GM12872 (cell line): ENCODE results near the gene FCHSD2.

ENCODE experiments used
- CTCF ChIP-seq: IDR thresholded peaks from 3 replicates; pipeline ENCODE4 v1.5.1; 2011; ENCODE audit warnings: low read depth, mild to moderate bottlenecking, low read length, moderate library complexity; ENCODE audit not compliant: insufficient read depth

FCHSD2 gene

GRCh38 chr11:72900013-72900412 lies 242.1 kb downstream of the FCHSD2 start:
- TF ChIP-seq CTCF: no peak

GRCh38 chr11:72899238-72899637 lies 242.9 kb downstream of the FCHSD2 start:
- TF ChIP-seq CTCF: no peak

- no peak for TF ChIP-seq CTCF
Measured at GRCh38 chr11:72897506-72897905, 244.6 kb downstream of the FCHSD2 start.

- TF ChIP-seq CTCF: no peak
Measured at GRCh38 chr11:72896431-72896830, 245.7 kb downstream of the FCHSD2 start.

GRCh38 chr11:72890881-72891280 lies 251.2 kb downstream of the FCHSD2 start:
- no peak for TF ChIP-seq CTCF

GRCh38 chr11:72886619-72887018 lies 255.5 kb downstream of the FCHSD2 start:
- no peak for TF ChIP-seq CTCF

- no peak for TF ChIP-seq CTCF
Measured at GRCh38 chr11:72885749-72886609, 256.1 kb downstream of the FCHSD2 start.
